GM06990 (cell line): ENCODE data around the gene SPTA1.

Source experiments
- DNase-seq: peaks from one replicate; pipeline ENCODE4 v3.0.0-alpha.2; 2011; ENCODE audit not compliant: insufficient read length; ENCODE audit errors: extremely low read depth
- H3K27me3 ChIP-seq: replicated peaks from 2 replicates; pipeline ENCODE4 v1.6.0; 2011; ENCODE audit warnings: low read length; ENCODE audit not compliant: control insufficient read depth, insufficient read depth
- H3K36me3 ChIP-seq: 2 replicates; pipeline ENCODE4 v1.5.1; 2011; ENCODE audit warnings: low read length; ENCODE audit not compliant: control insufficient read depth, insufficient read depth
- H3K4me3 ChIP-seq: replicated peaks from 2 replicates; pipeline ENCODE4 v1.5.1; 2011; ENCODE audit warnings: low read depth, mild to moderate bottlenecking, control low read depth, low read length
- CTCF ChIP-seq: IDR thresholded peaks from 2 replicates; pipeline ENCODE4 v1.5.1; 2011; ENCODE audit warnings: low read length, control low read depth, mild to moderate bottlenecking, inconsistent platforms; ENCODE audit not compliant: insufficient read depth, poor library complexity, severe bottlenecking

The SPTA1 gene

GRCh38 chr1:158686111-158687009 is at the start of gene SPTA1:
Gene SPTA1 (minus strand): TSS chr1:158686715. CDS start chr1:158686517, 198 bp downstream.
- Histone ChIP-seq H3K27me3 (no peaks in the 10 kb centered on the region), H3K4me3 (no peak within 1 kb of the TSS), H3K36me3 (no peaks in the 10 kb centered on the region)
- no peak for DNase-seq
- TF ChIP-seq CTCF: no peak

GRCh38 chr1:158735848-158736247 is 49.3 kb upstream of the SPTA1 start:
- no peaks in the 10 kb centered on the region for H3K36me3 ChIP-seq
- no peak overlapping the region for H3K4me3 ChIP-seq
- H3K27me3 ChIP-seq: no peaks in the 10 kb centered on the region
- no peak for DNase-seq
- TF ChIP-seq CTCF: no peak

GRCh38 chr1:158732524-158732923 is 46.0 kb upstream of the SPTA1 start:
- H3K27me3 ChIP-seq: no peaks in the 10 kb centered on the region

DNA sequence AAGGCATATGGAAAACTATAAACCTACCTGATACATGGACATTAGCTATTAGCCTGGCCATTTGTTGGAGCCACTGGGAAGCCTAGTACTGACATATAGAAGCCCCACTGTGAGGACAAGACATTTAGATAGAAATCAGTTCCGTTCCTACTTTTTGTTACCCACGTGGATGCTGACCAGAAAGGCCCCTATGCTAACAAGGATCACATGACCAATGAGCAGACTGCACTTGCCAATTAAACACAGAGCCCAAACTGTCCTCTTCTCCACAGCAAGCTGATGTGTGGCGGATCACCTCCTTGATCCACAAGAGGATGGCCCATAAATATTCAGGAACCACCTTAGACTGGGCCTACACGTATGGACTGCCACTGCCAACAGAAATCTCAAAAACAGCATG is 45.2 kb upstream of the SPTA1 start:
- DNase-seq: no peak
- Histone ChIP-seq H3K36me3 (no peaks in the 10 kb centered on the region), H3K27me3 (no peaks in the 10 kb centered on the region), H3K4me3 (no peak overlapping the region)
- no peak for TF ChIP-seq CTCF

More at GRCh38 chr1:158732524-158732923, 46.0 kb upstream of the SPTA1 start:
- TF ChIP-seq CTCF: no peak
- DNase-seq: no peak
- no peak overlapping the region for H3K4me3 ChIP-seq
- H3K36me3 ChIP-seq: no peaks in the 10 kb centered on the region

DNA sequence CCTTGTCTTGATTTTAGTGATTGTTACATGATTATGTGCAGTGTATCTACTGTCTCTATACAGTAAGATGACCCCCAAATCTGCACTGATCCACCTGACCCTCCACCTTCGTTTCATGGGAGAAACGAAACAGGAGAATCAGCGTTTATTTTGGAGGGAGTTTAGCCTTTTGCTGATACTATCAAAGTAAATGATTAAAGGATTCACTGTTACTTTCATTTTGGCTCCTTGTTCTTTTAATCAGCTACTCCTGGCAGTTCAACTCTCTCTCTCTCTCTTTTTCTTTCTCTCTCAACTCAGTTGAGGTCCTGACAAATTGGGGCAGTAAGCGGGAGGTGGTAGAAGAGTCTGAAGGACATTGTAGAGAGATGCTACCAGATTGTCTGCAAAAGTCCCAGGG is 43.9 kb upstream of the SPTA1 start:
- Histone ChIP-seq H3K27me3 (no peaks in the 10 kb centered on the region), H3K36me3 (no peaks in the 10 kb centered on the region), H3K4me3 (no peak overlapping the region)
- no peak for DNase-seq
- no peak for TF ChIP-seq CTCF
